ENCODE results near the gene HBE1. TPM values are rescaled to one million over a fixed set of nuclear protein-coding genes. Genes with fewer than 3 reads are reported as not detected.

HBE1 gene
- total and polyA plus RNA-seq, 9 of the 15 experiments (the other 6 are each of a cell fraction or from before 2014, with no cell fraction given), result 612 to 10,250 (median 2,181) TPM

- Histone ChIP-seq H3K4me1 (replicated peaks in 1 of 2; ENCODE audit: control insufficient read depth in 2 of 2, insufficient read depth in 2 of 2, low read length in 2 of 2) (peaks cover 41 to 85% of the 10 kb centered on the region in 2 experiments), H3K27me3 (ENCODE audit: control insufficient read depth in 2 of 2, insufficient read depth in 2 of 2, low read length in 2 of 2) (no peaks in the 10 kb centered on the region), H3K27ac (ENCODE audit: extremely low read depth, low read depth, low read length) (peak overlapping the region; percentile 87), H3K9ac (ENCODE audit: insufficient read depth in 1 of 2, low read depth in 2 of 2, low read length in 2 of 2) (peak overlapping the region in 1 of 2 experiments; percentile 42; a peak in 1 of 4 replicates), H3K9me3 (replicated peaks; ENCODE audit: control insufficient read depth, insufficient read depth, low read depth, low read length) (no peaks in the 10 kb centered on the region), H3K4me2 (ENCODE audit: insufficient read depth, low read length) (peak overlapping the region; percentile 45), H3K79me2 (ENCODE audit: control insufficient read depth, insufficient read depth, low read length) (peaks cover 73% of the 10 kb centered on the region), H3K4me3 (no peak overlapping the region), H2AFZ (ENCODE audit: low read depth, low read length) (no peak overlapping the region), H3K36me3 (ENCODE audit: control insufficient read depth, insufficient read depth, low read length) (peaks cover 36% of the 10 kb centered on the region), H3K9me1 (ENCODE audit: control insufficient read depth, insufficient read depth, low read length) (no peaks in the 10 kb centered on the region), H4K20me1 (replicated peaks; ENCODE audit: control insufficient read depth, insufficient read depth, low read length) (no peaks in the 10 kb centered on the region)
- ChIA-PET CTCF (ENCODE audit: low intra/inter-chr PET ratio) (no interaction called here), POLR2A (interaction anchor here (0.8 to 7.3 kb wide), 7 partner anchors 8 to 824 kb away, joined by 3 to 55 read pairs (median 5); partner anchors contain the start of gene HBE1)
- ATAC-seq, result no peak
- in situ Hi-C loops (cut with MboI) (no loop called here), intact Hi-C loops (cut with micrococcal nuclease) (no loop called here)
- BruUV-seq (replicated peaks), result no TSS peak
- DNase-seq (ENCODE audit: extremely low read depth in 1 of 4, low spot score in 3 of 4), result no peak
- FAIRE-seq, result no peak
- WGBS (ENCODE audit: insufficient coverage, low coverage, missing lambda C conversion rate), result 49% methylated on average over 2 of the region's 2 CpGs
- TF ChIP-seq CTBP1 (IDR thresholded peaks at IDR 0.05; ENCODE audit: borderline replicate concordance) (0 out of 2 replicates have a peak, but pooled peaks have one; percentile 9), ZNF592 (IDR thresholded peaks at IDR 0.05) (peak; percentile 70), HMBOX1 (IDR thresholded peaks at IDR 0.05) (no peak)
These were observed 7.0 kb upstream of the HBE1 start for GRCh38 chr11:5276697-5277096.

All from K562 (cell line).